ENCODE measurements around the gene MAPK8. TPM values are rescaled to one million over a fixed set of nuclear protein-coding genes. Genes with fewer than 3 reads are reported as not detected.

The MAPK8 gene
- total and polyA plus RNA-seq, 2 of the 4 experiments (the other 2 are of a cell fraction): 41.5 to 54.7 TPM

DNA sequence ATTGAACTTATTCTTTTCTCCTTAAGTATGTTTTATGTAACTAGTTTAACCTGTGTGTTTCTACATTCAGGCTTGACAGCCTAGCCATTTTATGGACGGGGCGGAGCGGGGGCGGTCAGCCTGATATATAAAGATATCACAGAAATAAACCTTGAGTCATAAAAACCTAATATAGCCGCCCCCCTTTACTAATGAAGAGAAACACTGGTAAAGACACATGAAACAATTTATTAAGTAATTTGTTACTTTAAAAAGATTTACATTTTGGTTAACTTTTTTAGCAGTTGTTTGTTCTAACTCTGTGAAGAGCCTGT, 84.0 kb downstream of the MAPK8 start:
- Histone ChIP-seq H3K4me2 (ENCODE audit: low read depth, low read length) (no peak overlapping the region), H3K4me1 (ENCODE audit: control insufficient read depth, insufficient read depth, low read length) (peaks cover 7% of the 10 kb centered on the region), H2BK20ac (ENCODE audit: low read depth, low read length) (no peak overlapping the region), H3K4ac (ENCODE audit: low read depth, low read length) (no peak overlapping the region), H3K18ac (ENCODE audit: low read depth, low read length) (no peak overlapping the region), H3K79me1 (ENCODE audit: low read depth in 1 of 2, low read length in 2 of 2) (peaks cover 21 to 40% of the 10 kb centered on the region in 2 experiments), H3K14ac (replicated peaks; ENCODE audit: low read depth, low read length) (no peak overlapping the region), H2AK5ac (ENCODE audit: low read depth, low read length) (no peak overlapping the region), H3K4me3 (ENCODE audit: insufficient read depth, low read depth, low read length) (no peak overlapping the region), H3K9ac (ENCODE audit: low read depth, low read length) (no peak overlapping the region), H3K27ac (ENCODE audit: insufficient read depth, low read length) (no peak overlapping the region), H3K27me3 (ENCODE audit: control insufficient read depth, insufficient read depth, low read length) (no peaks in the 10 kb centered on the region), H2BK15ac (ENCODE audit: low read depth, low read length) (no peak overlapping the region), H2AFZ (replicated peaks; ENCODE audit: low read length, poor library complexity) (no peak overlapping the region), H4K8ac (ENCODE audit: low read depth in 2 of 2, low read length in 2 of 2) (no peak overlapping the region), H3K56ac (ENCODE audit: extremely low read depth, insufficient read depth, low read length) (no peak overlapping the region), H3K36me3 (ENCODE audit: control insufficient read depth, insufficient read depth, low read length) (no peaks in the 10 kb centered on the region), H2BK5ac (ENCODE audit: low read depth, low read length, poor library complexity, severe bottlenecking) (no peak overlapping the region), H3K9me3 (ENCODE audit: control insufficient read depth, insufficient read depth, low read length) (no peaks in the 10 kb centered on the region), H3K9me1 (ENCODE audit: insufficient read depth, low read length) (peaks cover 11% of the 10 kb centered on the region), H2BK120ac (ENCODE audit: low read depth, low read length) (no peak overlapping the region), H4K91ac (ENCODE audit: insufficient read depth, low read depth, low read length) (no peak overlapping the region), H4K5ac (ENCODE audit: low read depth, low read length) (no peak overlapping the region), H3K23ac (ENCODE audit: low read depth, low read length) (no peak overlapping the region), H2AK9ac (replicated peaks; ENCODE audit: low read depth, low read length, poor library complexity) (no peak overlapping the region), H4K20me1 (ENCODE audit: insufficient read depth, low read length) (peaks cover 14% of the 10 kb centered on the region; the same call in 1 of the 2 replicates)
- ATAC-seq (ENCODE audit: low read depth): no peak
- in situ Hi-C loops (cut with MboI; ENCODE audit: low sequenced_read_pairs) (no loop called here), dilution Hi-C loops (cut with HindIII; ENCODE audit: low sequenced_read_pairs, unreplicated experiment) (no loop called here), intact Hi-C loops (cut with micrococcal nuclease) (no loop called here)
- CTCF ChIA-PET: no interaction called here
- no peak for DNase-seq
- POLR2A ChIA-PET (ENCODE audit: unreplicated experiment): no interaction called here
- no TSS peak for BruUV-seq (replicated peaks)
- no CpG with 5 or more reads among the region's 5 CpGs for WGBS, 2 experiments (ENCODE audit: extremely low coverage in 2 of 2, insufficient read length in 1 of 2)
- TF ChIP-seq POLR2A (IDR thresholded peaks at IDR 0.05; ENCODE audit: low read depth, low read length): no peak

Measured in IMR-90 (cell line).